ENCODE results near the gene MEOX2. TPM values are rescaled to one million over a fixed set of nuclear protein-coding genes. Genes with fewer than 3 reads are reported as not detected.

The MEOX2 gene
- total RNA-seq, 1 experiment from 2014 or later, result not detected

DNA sequence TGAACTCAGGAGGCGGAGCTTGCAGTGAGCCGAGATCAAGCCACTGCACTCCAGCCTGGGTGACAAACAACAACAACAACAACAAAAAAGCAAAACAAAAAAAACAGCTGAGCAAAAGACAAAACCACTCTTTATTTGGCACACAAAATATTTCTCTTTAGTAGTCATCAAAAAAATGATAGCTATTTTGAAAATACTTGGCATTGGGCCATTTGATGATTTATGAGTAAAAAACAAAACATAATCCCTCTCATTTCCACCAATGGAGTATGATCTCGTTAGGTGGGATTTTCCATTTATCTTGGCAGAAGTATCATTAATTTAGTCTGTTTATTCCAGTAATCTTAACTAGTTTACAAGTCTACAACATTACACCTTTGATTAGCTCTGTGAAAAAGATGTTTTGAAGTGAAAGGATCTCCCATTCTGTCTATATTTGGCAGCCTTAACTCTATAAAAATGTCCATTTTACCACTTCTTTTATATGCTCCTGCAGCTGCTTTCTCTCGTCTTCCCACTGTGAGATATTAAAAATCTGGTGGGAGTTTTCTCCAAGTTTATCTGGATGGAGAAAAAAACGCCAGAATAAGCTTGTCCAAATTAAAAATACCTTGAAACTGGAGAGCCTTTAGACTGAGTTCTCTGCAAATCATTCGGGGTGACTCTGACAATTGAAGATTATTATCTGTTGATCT is 65.8 kb downstream of the MEOX2 start:
- Histone ChIP-seq H3K9me3 (replicated peaks) (no peaks in the 10 kb centered on the region), H3K27ac (no peak overlapping the region), H3K27me3 (replicated peaks) (no peaks in the 10 kb centered on the region), H3K4me1 (replicated peaks) (no peaks in the 10 kb centered on the region), H3K4me3 (no peak overlapping the region), H3K36me3 (no peaks in the 10 kb centered on the region)
- no peak for DNase-seq (ENCODE audit: low read depth in 1 of 2, low spot score in 2 of 2)

DNA sequence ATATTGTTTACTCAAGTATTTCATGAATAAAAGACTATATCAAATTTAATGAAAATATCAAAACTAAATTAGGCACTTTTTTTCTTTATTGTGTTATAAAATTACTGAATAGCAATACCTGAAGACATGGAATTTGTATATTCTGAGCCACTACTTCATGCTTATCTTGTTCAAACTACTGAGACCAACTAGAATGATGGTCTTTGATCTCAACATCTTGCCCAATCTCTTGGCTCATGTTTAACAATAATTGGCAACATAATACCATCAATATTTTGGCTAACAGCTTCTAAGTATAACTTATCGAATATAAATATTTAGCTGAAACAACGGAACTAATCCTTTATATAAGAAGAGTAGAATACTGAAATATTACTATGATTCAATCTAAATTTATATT is 68.2 kb downstream of the MEOX2 start:
- Histone ChIP-seq H3K27me3 (replicated peaks) (no peaks in the 10 kb centered on the region), H3K36me3 (no peaks in the 10 kb centered on the region), H3K27ac (no peak overlapping the region), H3K4me1 (replicated peaks) (no peaks in the 10 kb centered on the region), H3K9me3 (replicated peaks) (no peaks in the 10 kb centered on the region), H3K4me3 (no peak overlapping the region)
- no peak for DNase-seq (ENCODE audit: low read depth in 1 of 2, low spot score in 2 of 2)

DNA sequence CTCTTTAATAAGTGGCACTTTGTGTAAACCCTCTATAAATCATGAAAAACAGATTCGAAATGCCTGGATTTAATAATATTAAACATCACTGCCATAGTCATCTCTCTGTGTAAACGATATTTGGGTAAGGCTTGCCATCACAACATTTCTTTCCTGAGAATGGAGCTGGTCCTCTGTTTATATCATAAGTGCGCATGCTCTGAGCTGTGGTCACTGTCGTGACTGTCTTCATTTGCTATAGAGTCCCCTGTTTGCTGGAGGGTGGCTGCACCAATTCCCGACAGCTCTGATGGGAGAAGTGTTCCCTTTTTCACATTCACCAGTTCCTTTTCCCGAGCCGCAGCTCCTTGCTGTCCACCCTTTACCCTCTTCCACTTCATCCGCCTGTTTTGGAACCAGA is 74.3 kb downstream of the MEOX2 start:
- Histone ChIP-seq H3K36me3 (no peaks in the 10 kb centered on the region), H3K4me3 (no peak overlapping the region), H3K27ac (no peak overlapping the region), H3K27me3 (replicated peaks) (no peaks in the 10 kb centered on the region), H3K4me1 (replicated peaks) (no peaks in the 10 kb centered on the region), H3K9me3 (replicated peaks) (no peaks in the 10 kb centered on the region)
- DNase-seq (ENCODE audit: low read depth in 1 of 2, low spot score in 2 of 2), result no peak

DNA sequence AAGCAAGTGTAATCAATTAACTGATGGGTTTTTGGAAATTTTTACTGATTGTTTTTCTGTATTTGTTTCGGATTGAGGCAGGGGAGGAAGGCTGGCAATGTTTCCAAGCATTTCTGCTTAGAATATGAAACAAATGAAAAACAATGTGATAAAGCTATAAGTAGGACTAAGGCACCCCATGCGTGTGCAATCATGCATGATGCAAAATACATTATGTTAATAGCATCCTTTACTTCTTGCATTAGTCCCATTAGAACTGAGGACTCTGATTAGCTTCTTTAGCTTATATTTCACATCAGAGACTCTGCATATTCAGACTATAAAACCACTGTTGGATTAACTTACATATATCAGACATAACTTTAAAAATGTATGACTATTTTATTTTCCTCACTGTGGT is 76.0 kb downstream of the MEOX2 start:
- H3K27me3 ChIP-seq (replicated peaks), result no peaks in the 10 kb centered on the region
- no peaks in the 10 kb centered on the region for H3K4me1 ChIP-seq (replicated peaks)
- H3K36me3 ChIP-seq, result no peaks in the 10 kb centered on the region
- no peak overlapping the region for H3K4me3 ChIP-seq
- no peaks in the 10 kb centered on the region for H3K9me3 ChIP-seq (replicated peaks)
- DNase-seq (ENCODE audit: low read depth in 1 of 2, low spot score in 2 of 2), result no peak
- H3K27ac ChIP-seq, result no peak overlapping the region

DNA sequence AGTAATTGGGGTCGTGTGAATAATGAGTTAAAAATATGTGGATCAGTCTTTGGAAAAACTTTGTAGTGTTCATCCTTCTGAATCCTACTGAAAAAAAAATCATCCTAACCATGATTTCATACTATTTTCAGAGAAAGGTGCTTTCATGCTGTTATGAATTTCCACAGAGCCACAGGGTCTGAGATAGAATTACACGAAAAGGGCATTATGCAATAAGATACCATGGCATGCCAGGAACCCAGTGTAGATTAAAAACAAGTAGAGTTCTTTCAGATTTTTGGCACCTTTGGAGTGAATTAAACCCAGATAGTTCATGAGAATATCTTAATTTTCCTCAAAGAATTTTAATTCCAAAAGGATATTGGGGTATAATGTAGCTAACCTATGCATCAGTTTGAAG is 77.2 kb downstream of the MEOX2 start:
- H3K36me3 ChIP-seq, result no peaks in the 10 kb centered on the region
- no peak for DNase-seq (ENCODE audit: low read depth in 1 of 2, low spot score in 2 of 2)
- no peaks in the 10 kb centered on the region for H3K9me3 ChIP-seq (replicated peaks)
- no peaks in the 10 kb centered on the region for H3K4me1 ChIP-seq (replicated peaks)
- no peak overlapping the region for H3K27ac ChIP-seq
- no peak overlapping the region for H3K4me3 ChIP-seq
- H3K27me3 ChIP-seq (replicated peaks), result no peaks in the 10 kb centered on the region

DNA sequence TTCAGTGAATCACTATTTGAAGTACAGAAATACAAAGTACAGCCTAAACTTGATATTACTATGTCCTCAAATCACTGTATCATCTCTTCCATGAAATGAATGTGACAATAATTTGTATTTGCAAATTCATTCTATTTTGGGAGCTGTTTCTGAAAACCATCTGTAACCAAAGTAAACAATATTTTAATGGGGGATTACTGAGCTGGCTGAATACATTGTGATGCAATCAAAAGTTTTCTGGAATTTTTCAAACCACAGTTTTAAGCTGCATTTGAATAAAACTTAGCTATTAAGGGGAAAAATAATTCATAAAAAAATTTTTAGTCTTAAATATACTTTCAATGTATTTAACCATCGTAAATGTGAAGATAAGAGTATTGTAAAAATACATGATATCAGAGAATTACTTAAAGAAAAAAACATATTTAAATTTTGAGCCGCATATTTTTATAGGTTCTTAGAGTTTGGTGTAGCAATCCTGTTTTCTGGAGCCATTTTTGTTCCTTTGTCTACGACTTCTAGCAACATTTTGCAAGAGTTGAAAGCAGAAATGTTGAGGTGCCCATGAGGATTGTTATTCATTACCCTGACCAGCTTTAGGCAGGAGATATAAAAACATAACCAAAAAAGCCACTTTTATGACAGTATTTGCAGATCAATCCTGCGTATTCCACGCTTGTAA is 78.8 kb downstream of the MEOX2 start:
- H3K4me1 ChIP-seq (replicated peaks), result no peaks in the 10 kb centered on the region
- no peak overlapping the region for H3K27ac ChIP-seq
- H3K27me3 ChIP-seq (replicated peaks), result no peaks in the 10 kb centered on the region
- no peaks in the 10 kb centered on the region for H3K36me3 ChIP-seq
- no peaks in the 10 kb centered on the region for H3K9me3 ChIP-seq (replicated peaks)
- DNase-seq (ENCODE audit: low read depth in 1 of 2, low spot score in 2 of 2), result no peak
- no peak overlapping the region for H3K4me3 ChIP-seq

DNA sequence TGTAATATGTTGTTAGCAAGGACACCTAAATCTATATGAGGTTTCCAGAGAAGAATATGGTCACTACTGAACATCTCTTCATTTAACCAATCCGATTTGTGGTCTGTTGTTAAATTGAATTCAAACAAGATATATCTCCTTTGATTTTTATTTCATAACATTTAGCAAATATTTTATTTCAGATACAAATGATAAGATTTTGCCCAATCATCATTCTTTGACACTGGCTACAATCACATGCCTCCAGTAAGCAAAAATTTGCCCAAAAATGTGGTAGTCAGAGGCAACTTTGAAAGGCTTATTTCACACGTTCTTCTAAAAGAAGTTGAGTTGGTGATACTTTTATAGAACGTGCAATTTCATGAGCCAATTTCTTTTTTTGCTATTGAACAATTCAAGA is 79.9 kb downstream of the MEOX2 start:
- Histone ChIP-seq H3K27ac (no peak overlapping the region), H3K27me3 (replicated peaks) (no peaks in the 10 kb centered on the region), H3K4me1 (replicated peaks) (no peaks in the 10 kb centered on the region), H3K36me3 (no peaks in the 10 kb centered on the region), H3K4me3 (no peak overlapping the region), H3K9me3 (replicated peaks) (no peaks in the 10 kb centered on the region)
- no peak for DNase-seq (ENCODE audit: low read depth in 1 of 2, low spot score in 2 of 2)

DNA sequence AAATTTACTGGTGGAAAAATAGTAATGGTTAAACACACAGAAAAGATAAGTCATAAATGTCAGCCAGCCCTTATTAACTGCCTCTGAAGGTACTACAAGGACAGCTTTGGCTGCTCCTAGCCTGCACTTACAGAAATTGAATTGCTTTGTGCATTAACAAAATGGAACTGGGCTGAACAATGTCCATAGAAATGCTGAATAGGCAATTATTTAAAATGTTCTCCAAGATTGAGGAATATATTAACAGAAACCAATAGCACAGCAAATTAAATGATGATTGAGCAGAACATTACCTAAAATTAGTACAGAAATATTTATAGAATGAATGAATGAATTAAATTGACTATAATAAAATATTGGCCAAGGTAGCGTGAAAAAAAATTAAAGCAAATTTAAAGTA is 82.3 kb downstream of the MEOX2 start:
- Histone ChIP-seq H3K27me3 (replicated peaks) (no peaks in the 10 kb centered on the region), H3K9me3 (replicated peaks) (no peaks in the 10 kb centered on the region), H3K4me1 (replicated peaks) (no peaks in the 10 kb centered on the region), H3K36me3 (no peaks in the 10 kb centered on the region), H3K4me3 (no peak overlapping the region), H3K27ac (no peak overlapping the region)
- no peak for DNase-seq (ENCODE audit: low read depth in 1 of 2, low spot score in 2 of 2)

DNA sequence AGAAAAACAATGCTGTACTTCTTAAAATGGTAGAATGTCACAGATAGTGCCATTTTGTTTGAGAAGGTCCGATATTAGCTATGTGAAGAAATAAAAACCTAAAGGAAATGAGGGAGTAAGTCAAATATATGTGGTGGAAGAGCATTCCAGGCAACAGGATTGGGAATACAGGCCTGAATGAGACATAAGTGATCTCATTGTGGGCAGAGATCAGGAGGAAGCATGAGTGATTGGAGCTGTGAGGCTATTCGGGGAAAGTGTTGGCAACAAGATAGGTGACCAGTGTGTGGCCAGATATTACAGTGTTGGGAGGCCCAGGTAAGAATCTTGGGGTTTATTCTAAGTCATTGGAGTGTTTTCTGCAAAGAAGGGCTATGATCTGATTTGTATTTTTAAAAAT is 83.4 kb downstream of the MEOX2 start:
- DNase-seq (ENCODE audit: low read depth in 1 of 2, low spot score in 2 of 2), result no peak
- Histone ChIP-seq H3K36me3 (no peaks in the 10 kb centered on the region), H3K27me3 (replicated peaks) (no peaks in the 10 kb centered on the region), H3K27ac (no peak overlapping the region), H3K9me3 (replicated peaks) (no peaks in the 10 kb centered on the region), H3K4me1 (replicated peaks) (no peaks in the 10 kb centered on the region), H3K4me3 (no peak overlapping the region)

DNA sequence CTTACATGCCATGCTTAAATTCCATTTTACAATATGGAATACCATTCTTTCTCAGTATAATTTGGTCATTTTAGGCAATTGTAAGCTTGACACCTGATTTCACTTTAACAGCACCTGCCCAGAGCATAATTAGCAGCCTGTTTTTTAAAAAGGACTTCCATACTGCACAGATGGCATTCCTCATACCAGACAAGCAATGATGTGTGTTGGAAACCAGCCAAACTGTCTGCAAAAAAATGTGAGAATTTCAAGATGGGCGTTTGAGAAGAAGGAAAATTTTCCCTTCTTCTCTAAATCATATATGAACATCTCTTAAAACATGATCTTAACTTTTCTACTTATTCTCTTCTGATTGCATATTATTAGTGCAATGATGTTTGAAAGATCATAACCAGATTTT is 84.2 kb downstream of the MEOX2 start:
- Histone ChIP-seq H3K9me3 (replicated peaks) (no peaks in the 10 kb centered on the region), H3K27ac (no peak overlapping the region), H3K4me1 (replicated peaks) (no peaks in the 10 kb centered on the region), H3K27me3 (replicated peaks) (no peaks in the 10 kb centered on the region), H3K36me3 (no peaks in the 10 kb centered on the region), H3K4me3 (no peak overlapping the region)
- no peak for DNase-seq (ENCODE audit: low read depth in 1 of 2, low spot score in 2 of 2)

DNA sequence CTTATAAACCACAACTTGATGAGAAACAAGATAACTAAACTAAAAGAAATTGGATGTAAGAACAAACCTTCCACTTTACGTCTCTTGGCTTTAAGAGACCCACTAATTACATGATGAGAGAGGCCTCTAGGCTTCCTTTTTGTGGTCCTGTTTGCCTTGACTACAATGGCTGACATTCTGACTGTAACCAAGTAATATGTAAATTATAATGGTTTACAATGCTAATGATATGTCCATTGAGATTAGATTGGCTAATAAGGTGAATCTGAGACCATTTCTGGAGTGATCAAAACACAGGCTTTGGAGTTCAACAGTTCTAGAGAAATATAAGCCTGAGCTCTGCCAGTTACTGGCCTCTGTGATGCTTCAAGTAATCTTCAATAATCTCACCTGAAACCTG is 85.3 kb downstream of the MEOX2 start:
- Histone ChIP-seq H3K27ac (no peak overlapping the region), H3K4me1 (replicated peaks) (no peaks in the 10 kb centered on the region), H3K36me3 (no peaks in the 10 kb centered on the region), H3K4me3 (no peak overlapping the region), H3K27me3 (replicated peaks) (no peaks in the 10 kb centered on the region), H3K9me3 (replicated peaks) (no peaks in the 10 kb centered on the region)
- DNase-seq (ENCODE audit: low read depth in 1 of 2, low spot score in 2 of 2), result no peak

DNA sequence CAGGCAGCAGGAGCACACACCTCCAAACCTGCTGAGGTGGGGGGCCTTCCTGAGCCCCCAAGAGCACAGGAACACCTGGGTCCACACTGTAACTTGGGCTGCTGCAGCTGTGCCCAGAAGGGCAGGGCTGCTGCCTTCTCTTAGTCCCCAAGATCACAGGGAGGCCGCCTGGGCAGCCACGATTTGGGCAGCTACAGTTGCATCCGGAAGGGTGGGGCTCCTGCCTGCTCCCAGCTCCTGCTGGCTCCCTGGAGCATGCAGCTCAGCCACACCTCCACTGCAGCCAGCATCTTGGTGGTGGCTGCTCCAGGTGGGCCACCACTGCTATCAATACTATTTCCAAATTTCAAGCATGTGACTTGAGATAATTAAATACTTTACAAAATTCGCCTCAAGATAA is 86.2 kb downstream of the MEOX2 start:
- H3K4me1 ChIP-seq (replicated peaks), result no peaks in the 10 kb centered on the region
- H3K36me3 ChIP-seq, result no peaks in the 10 kb centered on the region
- DNase-seq (ENCODE audit: low read depth in 1 of 2, low spot score in 2 of 2), result no peak
- no peaks in the 10 kb centered on the region for H3K9me3 ChIP-seq (replicated peaks)
- no peaks in the 10 kb centered on the region for H3K27me3 ChIP-seq (replicated peaks)
- no peak overlapping the region for H3K4me3 ChIP-seq
- no peak overlapping the region for H3K27ac ChIP-seq

DNA sequence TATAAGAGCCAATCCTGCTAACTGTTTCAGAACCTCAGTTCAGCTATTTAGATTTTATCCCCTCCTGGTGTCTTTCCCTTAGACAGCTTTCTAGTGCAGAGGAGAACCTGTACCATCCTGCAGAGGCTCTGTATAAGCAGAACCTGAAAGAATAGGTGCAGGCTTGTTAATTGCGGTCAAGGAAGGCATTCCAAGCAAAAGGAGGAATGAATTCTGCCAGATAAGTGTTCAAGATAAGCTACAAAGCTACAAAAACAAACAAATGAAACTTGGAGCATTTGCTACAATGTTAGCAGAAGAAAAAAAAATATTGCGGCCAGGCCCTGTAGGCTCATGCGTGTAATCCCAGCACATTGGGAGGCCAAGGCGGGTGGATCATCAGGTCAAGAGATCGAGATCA is 92.0 kb downstream of the MEOX2 start:
- DNase-seq (ENCODE audit: low read depth in 1 of 2, low spot score in 2 of 2), result no peak
- Histone ChIP-seq H3K36me3 (no peaks in the 10 kb centered on the region), H3K4me1 (replicated peaks) (no peaks in the 10 kb centered on the region), H3K9me3 (replicated peaks) (no peaks in the 10 kb centered on the region), H3K27me3 (replicated peaks) (no peaks in the 10 kb centered on the region), H3K27ac (no peak overlapping the region), H3K4me3 (no peak overlapping the region)

DNA sequence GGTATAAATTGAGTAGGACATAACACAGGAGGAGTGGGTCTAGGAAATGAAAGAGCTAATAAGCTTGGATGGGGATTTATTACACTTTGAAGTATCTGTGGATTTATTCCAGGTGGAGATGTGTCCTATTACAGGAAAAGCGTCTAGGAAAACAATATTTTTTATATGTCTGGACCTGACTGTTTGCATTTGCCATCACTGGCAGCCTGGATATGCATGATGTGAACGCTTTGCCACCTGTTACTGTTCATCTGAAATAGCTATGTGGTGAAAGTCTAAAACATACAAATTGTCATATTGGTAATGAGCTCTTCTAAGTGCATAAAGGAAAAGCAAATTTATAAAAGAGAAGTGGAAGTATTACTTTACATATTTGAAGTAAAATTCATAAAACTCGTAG is 93.1 kb downstream of the MEOX2 start:
- Histone ChIP-seq H3K27me3 (replicated peaks) (no peaks in the 10 kb centered on the region), H3K27ac (no peak overlapping the region)

DNA sequence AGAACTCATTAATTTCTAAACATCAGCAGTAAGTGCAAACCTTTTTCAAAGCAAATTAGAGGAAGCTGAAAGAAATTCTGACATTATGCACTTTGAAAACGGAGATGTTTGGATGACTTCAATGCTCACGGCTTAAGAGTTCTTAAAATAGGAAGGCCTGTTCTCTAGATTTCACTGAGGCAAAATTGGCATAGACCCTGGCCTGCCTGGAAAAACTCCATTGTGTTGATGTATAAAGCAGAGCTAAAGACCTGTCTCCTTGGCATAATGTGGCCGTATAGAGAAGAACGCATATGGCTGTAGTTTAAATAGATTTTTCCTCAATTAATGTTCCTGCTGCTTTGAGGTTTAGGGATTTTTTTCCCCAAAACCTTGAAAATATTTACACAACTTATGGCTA is 100.2 kb downstream of the MEOX2 start:
- Histone ChIP-seq H3K36me3 (no peaks in the 10 kb centered on the region), H3K27me3 (replicated peaks) (no peaks in the 10 kb centered on the region), H3K4me1 (replicated peaks) (no peaks in the 10 kb centered on the region), H3K27ac (no peak overlapping the region), H3K9me3 (replicated peaks) (no peaks in the 10 kb centered on the region), H3K4me3 (no peak overlapping the region)
- DNase-seq (ENCODE audit: low read depth in 1 of 2, low spot score in 2 of 2), result no peak

More for the DNA sequence above, 93.1 kb downstream of the MEOX2 start:
- H3K36me3 ChIP-seq, result no peaks in the 10 kb centered on the region
- DNase-seq (ENCODE audit: low read depth in 1 of 2, low spot score in 2 of 2), result no peak
- H3K4me3 ChIP-seq, result no peak overlapping the region
- no peaks in the 10 kb centered on the region for H3K4me1 ChIP-seq (replicated peaks)
- no peaks in the 10 kb centered on the region for H3K9me3 ChIP-seq (replicated peaks)

Measured in SJSA1 (cell line).